DOHH2 (cell line): ENCODE data around the gene NFIA.

Source experiments
- H3F3A ChIP-seq: fragments of 200-600 bp; sonication (generic), shearing (Covaris generic); 2 replicates; pipeline ENCODE4 v1.6.0; 2016; ENCODE audit warnings: antibody characterized with exemption, mild to moderate bottlenecking; ENCODE audit not compliant: control insufficient read depth, insufficient read depth
- H3K27ac ChIP-seq: fragments of 200-600 bp; sonication (generic); 2 replicates; pipeline ENCODE4 v1.5.1; 2014; ENCODE audit warnings: low read depth, mild to moderate bottlenecking, low read length, moderate library complexity
- H3K27me3 ChIP-seq: fragments of 200-600 bp; sonication (generic); 2 replicates; pipeline ENCODE4 v1.6.1; 2014; ENCODE audit warnings: mild to moderate bottlenecking, low read length, mixed read lengths; ENCODE audit not compliant: control insufficient read depth
- H3K36me3 ChIP-seq: fragments of 200-600 bp; sonication (generic); 2 replicates; pipeline ENCODE4 v1.6.1; 2014; ENCODE audit warnings: mild to moderate bottlenecking, low read length, moderate library complexity, mixed read lengths; ENCODE audit not compliant: control insufficient read depth
- H3K4me1 ChIP-seq: fragments of 200-600 bp; sonication (generic); 2 replicates; pipeline ENCODE4 v1.6.1; 2014; ENCODE audit warnings: mild to moderate bottlenecking, low read length, mixed read lengths; ENCODE audit not compliant: control insufficient read depth
- H3K4me2 ChIP-seq: fragments of 200-600 bp; sonication (generic); 2 replicates; pipeline ENCODE4 v1.6.0; 2014; ENCODE audit warnings: mild to moderate bottlenecking, low read length, moderate library complexity
- H3K4me3 ChIP-seq: fragments of 200-600 bp; sonication (generic); 2 replicates; pipeline ENCODE4 v1.5.1; 2014; ENCODE audit warnings: mild to moderate bottlenecking, low read length, mixed read lengths
- H3K79me2 ChIP-seq: fragments of 200-600 bp; sonication (generic); 2 replicates; pipeline ENCODE4 v1.6.1; 2014; ENCODE audit warnings: mild to moderate bottlenecking, low read length, mixed read lengths; ENCODE audit not compliant: control insufficient read depth
- H3K9me2 ChIP-seq: fragments of 200-600 bp; sonication (generic); replicated peaks from 2 replicates; pipeline ENCODE4 v1.6.1; 2014; ENCODE audit warnings: mild to moderate bottlenecking, low read length, mixed read lengths; ENCODE audit not compliant: control insufficient read depth
- H3K9me3 ChIP-seq: fragments of 200-600 bp; sonication (generic); 2 replicates; pipeline ENCODE4 v1.6.1; 2014; ENCODE audit warnings: antibody characterized with exemption, low read length, mixed read lengths; ENCODE audit not compliant: control insufficient read depth, insufficient read depth
- H4K20me1 ChIP-seq: fragments of 200-600 bp; sonication (generic); 2 replicates; pipeline ENCODE4 v1.6.0; 2014; ENCODE audit warnings: low read depth, mild to moderate bottlenecking, antibody characterized with exemption, low read length, moderate library complexity; ENCODE audit not compliant: control insufficient read depth, insufficient read depth
- CTCF ChIP-seq: fragments of 200-600 bp; sonication (generic); IDR thresholded peaks from one replicate; pipeline ENCODE4 v1.5.1; 2014; ENCODE audit warnings: antibody characterized with exemption, mild to moderate bottlenecking, low read depth, low read length; ENCODE audit not compliant: poor library complexity, severe bottlenecking
- EZH2phosphoT487 ChIP-seq: fragments of 200-600 bp; sonication (generic); IDR thresholded peaks from 2 replicates; pipeline ENCODE4 v1.6.1; 2017; ENCODE audit warnings: borderline replicate concordance, mild to moderate bottlenecking, antibody characterized with exemption, low read length, moderate library complexity, mixed read lengths

The NFIA gene

GRCh38 chr1:61247881-61248752 lies 165.8 kb downstream of the NFIA start:
- H3K9me3 ChIP-seq, result no peaks in the 10 kb centered on the region
- peaks cover 4% of the 10 kb centered on the region; the same call in 1 of the 2 replicates for H3K79me2 ChIP-seq
- H3K27me3 ChIP-seq, result peaks cover 4% of the 10 kb centered on the region; the same call in 1 of the 2 replicates
- TF ChIP-seq CTCF, result no peak
- TF ChIP-seq EZH2phosphoT487, result no peak
- no peak overlapping the region for H3K4me2 ChIP-seq
- no peak overlapping the region for H3K4me3 ChIP-seq
- peaks cover 23% of the 10 kb centered on the region for H3K4me1 ChIP-seq
- H3K27ac ChIP-seq, result no peak overlapping the region
- peaks cover 29% of the 10 kb centered on the region; the same call in 1 of the 2 replicates for H4K20me1 ChIP-seq
- H3K36me3 ChIP-seq, result no peaks in the 10 kb centered on the region
- H3K9me2 ChIP-seq, result no peaks in the 10 kb centered on the region
- H3F3A ChIP-seq, result peaks cover 4% of the 10 kb centered on the region; the same call in 1 of the 2 replicates

- no peak for TF ChIP-seq EZH2phosphoT487
- TF ChIP-seq CTCF, result no peak
- H3K4me3 ChIP-seq, result no peak overlapping the region
Measured at GRCh38 chr1:61250933-61251332, 168.6 kb downstream of the NFIA start.

GRCh38 chr1:61253059-61253735 lies 170.8 kb downstream of the NFIA start:
- Histone ChIP-seq H3K9me2 (no peaks in the 10 kb centered on the region), H3K27ac (no peak overlapping the region), H3K4me3 (no peak overlapping the region), H3K4me1 (peaks cover 19% of the 10 kb centered on the region), H3K4me2 (no peak overlapping the region), H3K79me2 (peaks cover 5% of the 10 kb centered on the region; the same call in 1 of the 2 replicates), H3K27me3 (no peaks in the 10 kb centered on the region), H3K36me3 (no peaks in the 10 kb centered on the region), H3F3A (no peaks in the 10 kb centered on the region), H4K20me1 (peaks cover 10% of the 10 kb centered on the region; the same call in 1 of the 2 replicates), H3K9me3 (no peaks in the 10 kb centered on the region)
- no peak for TF ChIP-seq CTCF
- TF ChIP-seq EZH2phosphoT487, result no peak

More at GRCh38 chr1:61250933-61251332, 168.6 kb downstream of the NFIA start:
- Histone ChIP-seq H3F3A (0 out of 2 replicates have a peak, but pooled peaks cover under 1% of the 10 kb centered on the region), H3K27ac (no peak overlapping the region), H3K9me2 (no peaks in the 10 kb centered on the region), H3K4me2 (no peak overlapping the region), H3K27me3 (peaks cover 4% of the 10 kb centered on the region; the same call in 1 of the 2 replicates), H4K20me1 (peaks cover 19% of the 10 kb centered on the region; the same call in 1 of the 2 replicates), H3K36me3 (no peaks in the 10 kb centered on the region), H3K79me2 (peaks cover 9% of the 10 kb centered on the region; the same call in 1 of the 2 replicates), H3K9me3 (no peaks in the 10 kb centered on the region), H3K4me1 (peaks cover 25% of the 10 kb centered on the region)
